MM.1S (cell line): ENCODE data around the gene ETNK2.
A peak's percentile ranks its signal among the peaks of the same experiment; 100 is the strongest.

ENCODE experiments used
- DNase-seq: peaks from one replicate; pipeline ENCODE4 v3.0.0-alpha.2; 2015
- H2AFZ ChIP-seq: fragments of 300-600 bp; sonication (generic); 2 replicates; pipeline ENCODE4 v1.6.0; 2016; ENCODE audit warnings: antibody characterized with exemption, low read length
- H3F3A ChIP-seq: fragments of 300-600 bp; sonication (generic); 2 replicates; pipeline ENCODE4 v1.6.1; 2016; ENCODE audit warnings: mild to moderate bottlenecking, antibody characterized with exemption, low read length, moderate library complexity, mixed read lengths; ENCODE audit not compliant: insufficient read depth
- H3K27ac ChIP-seq: fragments of 300-600 bp; sonication (generic); 2 replicates; pipeline ENCODE4 v1.5.1; 2016; ENCODE audit warnings: mild to moderate bottlenecking, low read length
- H3K27me3 ChIP-seq: fragments of 300-600 bp; sonication (generic); replicated peaks from 2 replicates; pipeline ENCODE4 v1.6.0; 2016; ENCODE audit warnings: low read length; ENCODE audit not compliant: insufficient read depth
- H3K36me3 ChIP-seq: fragments of 300-600 bp; sonication (generic); replicated peaks from 2 replicates; pipeline ENCODE4 v1.6.1; 2016; ENCODE audit warnings: mild to moderate bottlenecking, low read length, mixed read lengths; ENCODE audit not compliant: insufficient read depth
- H3K4me1 ChIP-seq: fragments of 300-600 bp; sonication (generic); 2 replicates; pipeline ENCODE4 v1.6.1; 2016; ENCODE audit warnings: low read length, mixed read lengths
- H3K4me2 ChIP-seq: fragments of 300-600 bp; sonication (generic); 2 replicates; pipeline ENCODE4 v1.6.0; 2016; ENCODE audit warnings: low read depth, low read length
- H3K4me3 ChIP-seq: fragments of 300-600 bp; sonication (generic); 2 replicates; pipeline ENCODE4 v1.5.1; 2016; ENCODE audit warnings: low read length, mixed read lengths
- H3K79me2 ChIP-seq: fragments of 300-600 bp; sonication (generic); 2 replicates; pipeline ENCODE4 v1.6.1; 2016; ENCODE audit warnings: mixed run types, low read length, mixed read lengths
- H3K9ac ChIP-seq: fragments of 300-600 bp; sonication (generic); 2 replicates; pipeline ENCODE4 v1.6.1; 2016; ENCODE audit warnings: low read length, mixed read lengths
- H3K9me2 ChIP-seq: fragments of 300-600 bp; sonication (generic); replicated peaks from 2 replicates; pipeline ENCODE4 v1.6.1; 2016; ENCODE audit warnings: mild to moderate bottlenecking, low read length, mixed read lengths; ENCODE audit not compliant: insufficient read depth
- H3K9me3 ChIP-seq: fragments of 300-600 bp; sonication (generic); replicated peaks from 2 replicates; pipeline ENCODE4 v1.6.1; 2016; ENCODE audit warnings: mild to moderate bottlenecking, low read length, mixed read lengths; ENCODE audit not compliant: insufficient read depth
- H4K20me1 ChIP-seq: fragments of 300-600 bp; sonication (generic); 2 replicates; pipeline ENCODE4 v1.6.1; 2016; ENCODE audit warnings: mild to moderate bottlenecking, low read length, moderate library complexity, mixed read lengths; ENCODE audit not compliant: insufficient read depth
- EZH2 ChIP-seq: fragments of 300-600 bp; sonication (generic); optimal IDR thresholded peaks from 2 replicates; pipeline ENCODE3; 2017; ENCODE audit warnings: low read depth, mild to moderate bottlenecking, antibody characterized with exemption, low read length, mixed read lengths
- EZH2phosphoT487 ChIP-seq: fragments of 300-600 bp; sonication (generic); IDR thresholded peaks from 2 replicates; pipeline ENCODE4 v1.6.1; 2018; ENCODE audit warnings: antibody characterized with exemption, low read length
- TF ChIP-seq, protein P1 (sequence below): fragments of 300-600 bp; sonication (generic); IDR thresholded peaks from 2 replicates; pipeline ENCODE4 v1.5.1; 2016; ENCODE audit warnings: antibody characterized with exemption, low read length, mixed read lengths

Gene ETNK2

GRCh38 chr1:204166219-204166618 lies 14.4 kb upstream of the ETNK2 start, which contains the start of gene REN:
REN (minus strand) TSS chr1:204166337; CDS start chr1:204166293, 44 bp downstream.
- Histone ChIP-seq H3K27ac (no peak within 1 kb of the TSS), H3K9me2 (no peaks in the 10 kb centered on the region), H3K4me1 (no peaks in the 10 kb centered on the region), H3K79me2 (no peaks in the 10 kb centered on the region), H3K9me3 (no peaks in the 10 kb centered on the region), H3K27me3 (0 out of 2 replicates have a peak, but pooled peaks cover 7% of the 10 kb centered on the region), H3K9ac (no peak within 1 kb of the TSS), H2AFZ (no peak within 1 kb of the TSS), H3K4me2 (no peak within 1 kb of the TSS), H3K36me3 (no peaks in the 10 kb centered on the region), H3K4me3 (no peak within 1 kb of the TSS), H4K20me1 (no peaks in the 10 kb centered on the region), H3F3A (no peaks in the 10 kb centered on the region)
- TF ChIP-seq EZH2 (no peak), EZH2phosphoT487 (no peak)
- TF ChIP-seq, protein P1, sequence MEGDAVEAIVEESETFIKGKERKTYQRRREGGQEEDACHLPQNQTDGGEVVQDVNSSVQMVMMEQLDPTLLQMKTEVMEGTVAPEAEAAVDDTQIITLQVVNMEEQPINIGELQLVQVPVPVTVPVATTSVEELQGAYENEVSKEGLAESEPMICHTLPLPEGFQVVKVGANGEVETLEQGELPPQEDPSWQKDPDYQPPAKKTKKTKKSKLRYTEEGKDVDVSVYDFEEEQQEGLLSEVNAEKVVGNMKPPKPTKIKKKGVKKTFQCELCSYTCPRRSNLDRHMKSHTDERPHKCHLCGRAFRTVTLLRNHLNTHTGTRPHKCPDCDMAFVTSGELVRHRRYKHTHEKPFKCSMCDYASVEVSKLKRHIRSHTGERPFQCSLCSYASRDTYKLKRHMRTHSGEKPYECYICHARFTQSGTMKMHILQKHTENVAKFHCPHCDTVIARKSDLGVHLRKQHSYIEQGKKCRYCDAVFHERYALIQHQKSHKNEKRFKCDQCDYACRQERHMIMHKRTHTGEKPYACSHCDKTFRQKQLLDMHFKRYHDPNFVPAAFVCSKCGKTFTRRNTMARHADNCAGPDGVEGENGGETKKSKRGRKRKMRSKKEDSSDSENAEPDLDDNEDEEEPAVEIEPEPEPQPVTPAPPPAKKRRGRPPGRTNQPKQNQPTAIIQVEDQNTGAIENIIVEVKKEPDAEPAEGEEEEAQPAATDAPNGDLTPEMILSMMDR: no peak
- no peak for DNase-seq

DNA sequence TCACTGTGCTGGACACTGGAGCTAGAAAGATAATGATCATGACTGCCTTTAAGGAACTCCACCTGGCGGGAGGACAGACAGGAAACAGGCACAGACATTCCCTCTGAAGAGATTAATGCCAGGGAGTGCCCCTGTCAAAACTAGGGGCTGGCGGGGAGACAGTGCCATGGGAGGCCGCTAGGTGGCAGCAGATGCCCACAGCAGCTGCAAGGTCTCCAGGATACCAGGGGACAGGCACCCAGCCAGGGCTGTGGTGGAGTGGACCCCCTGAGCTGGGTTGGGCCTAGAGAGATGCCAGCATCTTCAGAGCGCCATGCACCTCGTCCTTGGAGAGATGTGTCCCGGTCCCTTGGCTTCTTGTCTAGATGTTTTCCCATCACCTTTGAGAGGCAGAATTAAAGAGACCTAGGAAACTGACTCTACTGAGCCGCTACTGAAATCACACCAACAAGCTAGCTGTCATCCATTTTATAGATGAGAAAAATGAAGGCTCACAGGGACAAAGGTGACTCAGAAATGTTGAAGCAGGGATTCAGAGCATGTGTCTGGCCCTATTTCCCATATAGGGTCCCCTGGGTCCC lies 10.7 kb upstream of the ETNK2 start:
- H3K4me2 ChIP-seq: no peak overlapping the region
- peak; percentile 72 for DNase-seq

DNA sequence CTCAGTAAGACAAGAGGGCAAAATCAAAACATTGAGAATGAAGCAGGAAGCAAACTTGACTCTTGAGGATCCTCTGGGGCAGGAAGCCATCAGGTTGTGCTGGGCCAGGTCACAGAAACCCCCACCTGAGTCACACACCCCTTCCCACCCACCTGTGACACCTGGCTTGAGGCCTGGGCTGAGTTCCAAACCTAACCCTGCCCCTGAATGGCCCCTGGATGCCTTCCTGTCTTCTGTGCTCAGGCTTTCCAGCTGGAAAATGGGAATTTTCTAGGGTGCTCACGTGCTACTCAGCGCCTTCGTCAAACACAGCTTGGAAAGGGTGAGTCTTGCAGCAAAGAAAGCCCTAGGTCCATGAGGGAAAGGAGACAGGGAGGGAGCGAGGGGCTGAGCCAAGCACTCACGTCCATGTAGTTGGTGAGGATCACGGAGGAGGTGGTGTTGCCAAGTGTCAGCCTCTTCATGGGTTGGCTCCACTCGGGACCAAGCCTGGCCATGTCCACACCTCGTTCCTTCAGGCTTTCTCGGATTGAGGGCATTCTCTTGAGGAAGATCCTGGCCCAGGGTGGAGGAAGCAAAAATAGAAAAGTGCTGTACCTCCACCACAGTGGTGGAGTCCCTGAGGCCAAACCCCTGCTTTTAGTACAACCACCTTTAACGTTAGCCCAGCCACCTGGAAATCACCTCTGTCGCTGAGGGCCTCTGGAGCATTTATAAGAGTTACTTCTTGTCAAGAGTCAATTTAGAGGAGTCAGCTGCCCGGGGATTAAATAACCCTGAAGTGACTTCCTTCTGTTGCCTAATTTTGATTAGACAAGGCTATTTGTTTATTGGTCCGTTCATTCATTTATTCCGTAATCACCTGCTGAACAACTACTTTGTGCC lies 10.0 kb upstream of the ETNK2 start:
- no peak overlapping the region for H3K9ac ChIP-seq
- H3K4me3 ChIP-seq: no peak overlapping the region
- H3K4me1 ChIP-seq: no peaks in the 10 kb centered on the region
- TF ChIP-seq EZH2phosphoT487: no peak
- TF ChIP-seq, protein P1: no peak
- no peak for TF ChIP-seq EZH2
- DNase-seq: no peak
- no peak overlapping the region for H3K4me2 ChIP-seq
- no peaks in the 10 kb centered on the region for H3K79me2 ChIP-seq
- no peaks in the 10 kb centered on the region for H4K20me1 ChIP-seq
- H3K36me3 ChIP-seq: no peaks in the 10 kb centered on the region
- no peaks in the 10 kb centered on the region for H3F3A ChIP-seq
- H3K27ac ChIP-seq: no peak overlapping the region
- no peak overlapping the region for H2AFZ ChIP-seq
- no peaks in the 10 kb centered on the region for H3K9me3 ChIP-seq
- 0 out of 2 replicates have a peak, but pooled peaks cover 3% of the 10 kb centered on the region for H3K27me3 ChIP-seq
- H3K9me2 ChIP-seq: no peaks in the 10 kb centered on the region

More for the DNA sequence above, 10.7 kb upstream of the ETNK2 start:
- no peaks in the 10 kb centered on the region for H3K9me3 ChIP-seq
- H2AFZ ChIP-seq: no peak overlapping the region
- no peak overlapping the region for H3K4me3 ChIP-seq
- H3F3A ChIP-seq: no peaks in the 10 kb centered on the region
- no peaks in the 10 kb centered on the region for H3K9me2 ChIP-seq
- no peaks in the 10 kb centered on the region for H4K20me1 ChIP-seq
- H3K36me3 ChIP-seq: no peaks in the 10 kb centered on the region
- H3K9ac ChIP-seq: no peak overlapping the region
- 0 out of 2 replicates have a peak, but pooled peaks cover 8% of the 10 kb centered on the region for H3K27me3 ChIP-seq
- TF ChIP-seq, protein P1: peak; percentile 100
- no peak for TF ChIP-seq EZH2phosphoT487
- H3K79me2 ChIP-seq: no peaks in the 10 kb centered on the region
- H3K27ac ChIP-seq: no peak overlapping the region
- no peaks in the 10 kb centered on the region for H3K4me1 ChIP-seq
